HG03439 (cell line): Measurements from ENCODE around the gene HFE.

Experiments
- ATAC-seq: cut with Tn5 transposase; IDR thresholded peaks from one replicate; pipeline ENCODE4 v1.9.1; 2021; ENCODE audit warnings: mild to moderate bottlenecking, moderate library complexity; ENCODE audit not compliant: unreplicated experiment

Gene HFE

DNA sequence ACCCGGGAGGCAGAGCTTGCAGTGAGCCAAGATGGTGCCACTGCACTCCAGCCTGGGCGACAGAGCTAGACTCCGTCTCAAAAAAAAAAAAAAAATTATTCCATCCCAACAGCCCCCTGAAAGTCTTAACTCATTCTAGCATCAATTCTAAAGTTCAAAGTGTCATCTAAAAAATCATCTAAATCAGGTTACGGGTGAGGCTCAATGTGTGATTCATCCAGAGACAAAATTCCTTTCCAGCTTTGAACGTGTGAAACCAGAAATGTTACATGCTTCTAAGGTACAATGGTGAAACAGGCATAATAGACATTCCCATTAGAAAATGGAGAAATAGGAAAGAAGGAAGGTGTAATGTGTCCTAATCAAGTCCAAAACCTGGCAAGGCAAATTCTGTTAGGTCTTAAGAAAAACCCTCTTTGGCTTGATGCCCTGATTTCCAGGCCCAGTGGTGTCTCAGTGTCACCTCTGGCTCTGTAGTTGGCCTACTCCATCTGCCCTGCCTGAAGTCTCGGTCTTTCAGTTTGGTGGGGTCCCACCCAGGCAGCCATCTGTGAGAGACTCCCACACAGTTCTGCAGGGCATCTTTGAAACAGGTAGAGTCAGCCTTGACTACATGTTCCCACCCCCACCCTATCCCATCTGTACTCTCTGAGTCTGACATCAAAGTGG is 43.5 kb downstream of the HFE start:
- no peak for ATAC-seq

DNA sequence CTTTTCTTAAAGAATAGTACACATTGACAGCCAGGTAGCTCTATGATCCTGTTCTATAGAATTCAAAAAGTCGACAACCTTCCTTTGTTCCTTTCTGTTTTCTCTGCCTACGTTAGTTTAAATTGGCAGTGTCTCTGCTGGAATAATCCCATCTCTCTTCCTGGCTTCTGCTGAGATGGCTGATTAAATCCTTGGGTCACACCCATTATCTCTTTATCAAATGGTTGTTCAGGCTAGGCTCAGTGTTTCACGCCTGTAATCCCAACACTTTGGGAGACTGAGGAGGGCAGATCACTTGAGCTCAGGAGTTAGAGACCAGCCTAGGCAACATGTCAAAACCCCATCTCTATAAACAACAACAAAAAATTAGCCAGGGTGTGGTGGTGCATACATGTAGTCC is 44.4 kb downstream of the HFE start:
- ATAC-seq, result no peak

DNA sequence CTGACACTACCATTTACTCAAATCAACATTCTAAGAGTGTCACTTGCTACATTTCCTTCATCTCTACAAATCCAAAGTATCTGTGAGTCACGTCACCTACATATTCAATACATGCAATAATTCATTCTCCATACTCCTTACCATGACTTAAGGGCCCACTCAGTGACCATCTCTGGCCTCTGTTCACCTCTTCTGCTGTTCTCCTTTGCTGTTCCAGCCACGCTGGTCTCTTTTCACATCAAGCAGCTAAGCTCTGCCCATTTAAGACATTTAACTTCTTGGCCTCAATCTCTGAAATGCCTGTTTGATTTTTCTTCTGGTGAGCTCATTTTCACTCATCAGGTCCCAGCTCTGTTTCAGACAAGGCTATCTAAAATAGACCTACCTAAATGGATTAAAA is 46.5 kb downstream of the HFE start:
- ATAC-seq, result no peak

DNA sequence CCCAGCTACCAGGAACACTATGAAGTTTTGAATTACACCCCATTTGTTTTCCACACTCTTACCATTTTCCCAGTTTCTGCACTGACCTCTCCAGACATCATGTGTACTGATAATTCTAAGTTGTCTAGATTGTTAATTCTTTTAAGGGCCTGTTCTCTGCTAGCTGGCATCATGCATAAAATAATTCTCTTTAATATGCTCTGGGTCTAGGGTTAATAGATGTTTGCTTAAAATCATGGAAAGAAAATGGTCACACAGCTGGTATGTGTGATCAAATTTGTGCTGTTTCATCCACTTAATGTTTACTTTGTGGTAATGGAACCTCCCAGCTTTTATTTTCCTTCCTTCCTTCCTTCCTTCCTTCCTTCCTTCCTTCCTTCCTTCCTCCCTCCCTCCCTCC is 49.1 kb downstream of the HFE start:
- no peak for ATAC-seq

DNA sequence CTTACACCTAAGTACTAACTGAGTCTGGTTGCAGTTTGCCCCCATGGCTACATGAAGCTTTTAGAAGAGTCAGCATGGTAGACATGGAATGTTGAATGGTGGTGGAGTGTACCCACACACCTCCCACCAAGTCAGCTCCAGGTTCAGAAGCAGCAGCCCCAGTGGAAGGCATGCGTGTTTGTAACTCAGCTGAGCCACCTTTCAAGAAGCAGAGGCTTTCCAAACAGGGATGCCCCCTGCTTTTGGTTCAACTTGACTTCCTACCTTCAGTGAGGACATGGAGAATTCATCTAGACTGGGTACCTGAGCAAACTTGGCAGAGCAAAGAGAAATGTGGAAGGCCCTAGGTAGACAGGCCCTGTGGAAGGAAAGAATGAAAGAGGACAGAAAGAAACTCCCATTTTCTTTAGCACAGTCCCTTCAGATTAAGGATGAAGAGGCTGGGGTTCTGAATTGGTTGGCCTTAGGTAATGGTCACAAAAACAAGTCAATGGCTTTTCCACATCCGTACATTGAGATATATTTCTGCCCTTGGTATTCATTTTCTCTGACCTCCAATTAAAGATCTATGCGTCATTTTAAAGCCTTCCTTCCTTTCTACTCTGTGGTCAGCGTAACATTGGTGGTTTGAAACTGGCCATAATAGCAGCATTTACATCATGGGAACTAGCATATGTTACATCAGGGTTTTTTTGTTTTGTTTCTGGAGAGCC is 53.2 kb downstream of the HFE start:
- ATAC-seq, result no peak

DNA sequence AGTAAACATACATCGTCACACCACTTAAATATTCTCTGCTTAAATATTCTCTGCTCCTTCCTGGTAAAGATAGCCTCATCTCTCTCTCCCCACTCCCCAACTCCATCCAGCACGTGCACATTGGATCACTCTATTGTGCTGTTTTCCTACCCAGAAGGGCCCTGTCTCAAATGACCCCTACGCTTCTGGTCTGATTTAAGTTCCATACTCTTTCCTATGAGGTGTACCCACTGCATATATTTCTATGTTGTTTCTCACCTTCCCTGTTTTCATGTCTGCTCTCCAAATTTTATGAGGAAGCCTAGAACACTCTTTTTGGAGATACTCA is 53.7 kb downstream of the HFE start:
- no peak for ATAC-seq

DNA sequence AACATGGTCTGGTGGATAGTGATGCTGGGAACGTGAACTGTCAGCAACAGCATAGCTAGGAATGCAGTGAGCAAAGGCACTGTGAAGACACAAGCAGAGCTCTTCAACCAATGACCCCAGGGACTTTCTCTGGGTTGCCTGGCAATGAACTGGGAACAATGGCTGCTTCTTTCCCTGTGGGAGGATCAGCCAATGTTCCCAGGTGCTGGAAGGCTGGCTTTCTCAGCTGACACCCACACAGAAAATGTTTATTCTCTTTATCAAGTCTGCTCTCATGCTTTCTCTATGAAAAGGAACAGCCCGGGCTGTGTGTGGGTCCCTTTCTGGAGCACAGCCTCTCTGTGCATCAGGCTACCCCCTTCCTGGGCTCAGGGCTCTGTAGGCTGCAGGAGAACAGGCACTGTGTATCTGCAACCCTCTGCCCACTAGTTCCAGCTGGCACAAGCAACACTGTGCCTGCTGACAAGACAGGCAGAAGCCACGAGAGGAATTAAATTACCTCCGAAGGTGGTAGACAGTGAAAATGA is 54.2 kb downstream of the HFE start:
- ATAC-seq, result no peak

DNA sequence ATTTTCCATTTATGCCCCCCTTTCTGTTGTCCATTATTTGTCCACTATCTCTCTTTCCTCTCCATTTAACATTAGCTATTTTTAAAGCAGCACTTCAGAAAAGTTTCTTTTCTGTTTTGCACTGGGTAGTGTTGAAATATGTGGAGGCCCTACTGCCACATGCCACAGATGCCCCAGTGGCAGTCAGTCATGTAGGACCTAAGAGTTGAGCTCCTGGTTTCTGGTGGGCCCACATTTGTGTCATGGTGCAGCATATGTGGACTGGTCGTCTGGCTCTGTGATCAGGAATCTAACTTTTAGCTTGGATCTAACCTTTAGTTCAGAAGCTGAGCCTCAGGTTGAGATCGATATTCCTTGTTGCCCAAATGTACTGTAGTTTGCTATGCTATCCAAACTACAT is 54.8 kb downstream of the HFE start:
- no peak for ATAC-seq
